Activated CD4-positive, alpha-beta T cell treated with anti-CD3 and anti-CD28 coated beads, Interleukin-2, Interleukin-6, amounts not matched to agents 100 ng/mL and 50 ng/mL, durations not matched to agents 16 hours and 8 hours (primary cell): Measurements from ENCODE around the gene B9D2.
"Not testable (repeated sequence)": the region's sequence is repeated elsewhere in the genome, so short reads cannot be mapped to it uniquely, and the experiment has no call there.

Experiments used
- DNase-seq: peaks from one replicate; pipeline ENCODE4 v3.0.0-alpha.2; 2020

Gene B9D2

GRCh38 chr19:41386442-41386841 is 22.5 kb upstream of the B9D2 start:
- DNase-seq: no peak

GRCh38 chr19:41384351-41384750 is 20.4 kb upstream of the B9D2 start:
- no peak for DNase-seq

DNA sequence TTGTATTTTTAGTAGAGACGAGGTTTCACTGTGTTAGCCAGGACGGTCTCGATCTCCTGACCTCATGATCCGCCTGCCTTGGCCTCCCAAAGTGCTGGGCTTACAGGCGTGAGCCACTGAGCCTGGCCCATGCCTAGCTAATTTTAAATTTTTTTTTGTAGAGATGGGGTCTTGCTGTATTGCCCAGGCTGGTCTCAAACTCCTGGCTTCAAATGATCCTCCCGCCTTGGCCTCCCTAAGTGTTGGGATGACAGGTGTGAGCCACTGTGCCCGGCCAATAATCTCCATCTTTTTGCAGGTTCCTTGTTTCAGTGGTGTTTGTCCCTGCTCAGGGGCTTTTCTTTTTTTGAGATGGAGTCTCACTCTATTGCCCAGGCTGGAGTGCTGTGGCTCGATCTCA is 17.6 kb upstream of the B9D2 start:
- DNase-seq: not testable (repeated sequence)

DNA sequence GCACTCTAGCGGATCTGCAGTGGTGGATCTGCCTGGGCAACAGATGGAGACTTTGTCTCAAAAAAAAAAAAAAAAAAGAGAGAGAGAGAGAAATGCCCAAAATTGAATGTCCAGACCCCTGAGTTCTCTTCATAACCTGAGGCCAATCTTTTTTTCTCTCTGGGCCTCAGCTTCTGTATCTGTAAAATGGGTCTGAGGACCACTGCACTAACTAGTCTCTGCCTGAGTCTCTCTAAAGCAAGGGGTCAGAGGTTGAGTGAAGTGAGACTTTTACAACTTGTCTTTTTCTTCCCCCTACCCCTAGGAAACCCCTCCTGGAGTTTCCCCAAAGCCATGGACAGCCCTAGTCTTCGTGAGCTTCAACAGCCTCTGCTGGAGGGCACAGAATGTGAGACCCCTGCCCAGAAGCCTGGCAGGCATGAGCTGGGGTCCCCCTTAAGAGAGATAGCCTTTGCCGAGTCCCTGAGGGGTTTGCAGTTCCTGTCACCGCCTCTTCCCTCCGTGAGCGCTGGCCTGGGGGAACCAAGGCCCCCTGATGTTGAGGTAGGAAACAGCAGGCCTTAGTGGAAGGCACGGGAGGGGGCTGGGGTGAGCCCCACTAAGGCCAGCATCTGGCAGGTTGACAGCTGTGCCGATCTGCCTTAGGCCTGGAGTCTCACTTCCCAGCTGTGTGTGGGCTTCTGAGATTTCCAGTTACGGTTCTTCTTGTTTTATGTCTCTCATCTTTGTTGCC is 14.2 kb upstream of the B9D2 start:
- DNase-seq: no peak

GRCh38 chr19:41376998-41377365 is 13.0 kb upstream of the B9D2 start:
- DNase-seq: no peak

GRCh38 chr19:41376241-41376997 is 12.5 kb upstream of the B9D2 start, which contains the start of gene TMEM91:
Gene TMEM91, plus strand, starts transcription at chr19:41376533. Its CDS starts 1,777 bp downstream, at chr19:41378310.
- DNase-seq: no peak

DNA sequence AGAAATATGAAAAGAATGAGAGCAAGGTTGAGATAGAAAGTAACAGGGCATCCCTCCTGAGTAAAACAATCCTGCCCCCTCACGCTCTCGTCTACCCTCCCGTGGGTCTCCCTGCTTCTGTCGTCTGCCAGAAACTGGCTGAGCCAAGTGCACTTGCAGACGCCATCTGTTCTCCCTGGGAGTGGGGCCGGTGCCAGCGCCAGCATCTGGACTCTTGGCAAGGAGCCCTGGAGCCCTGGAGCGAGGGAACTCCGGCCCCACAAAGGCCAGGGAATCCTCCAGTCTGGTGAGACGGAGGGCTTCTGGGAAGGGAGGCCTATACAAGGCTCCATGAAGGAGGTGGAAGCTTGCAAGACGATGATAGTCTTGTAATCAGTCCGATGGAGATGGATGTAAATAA is 10.0 kb upstream of the B9D2 start:
- DNase-seq: no peak

GRCh38 chr19:41372501-41372900 is 8.6 kb upstream of the B9D2 start:
- no peak for DNase-seq

- DNase-seq: no peak
Measured at GRCh38 chr19:41371541-41371940, 7.6 kb upstream of the B9D2 start.

- not testable (repeated sequence) for DNase-seq
Measured at GRCh38 chr19:41371119-41371518, 7.2 kb upstream of the B9D2 start.

- no peak for DNase-seq
Measured at GRCh38 chr19:41369769-41370168, 5.8 kb upstream of the B9D2 start.

GRCh38 chr19:41367848-41368301 is 3.9 kb upstream of the B9D2 start:
- DNase-seq: no peak

DNA sequence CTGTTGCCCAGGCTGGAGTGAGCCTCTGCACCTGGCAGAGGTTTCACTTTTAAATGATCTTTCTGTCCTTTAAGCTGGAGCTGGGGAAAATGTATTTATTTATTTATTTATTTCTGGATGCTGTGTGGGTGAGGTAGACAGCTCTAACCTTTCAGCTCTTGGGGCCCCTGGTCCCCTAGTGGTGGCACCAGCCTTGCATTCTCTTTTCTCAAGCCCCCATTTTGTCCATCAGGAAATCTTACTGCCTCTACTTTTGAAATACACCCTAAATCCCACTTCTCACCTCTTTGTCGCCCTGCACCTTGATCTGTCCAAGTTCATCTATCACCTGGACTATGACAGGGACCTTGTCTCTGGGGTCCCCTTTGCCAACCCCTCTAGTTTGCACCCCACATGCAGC is 2.1 kb upstream of the B9D2 start:
- no peak for DNase-seq

DNA sequence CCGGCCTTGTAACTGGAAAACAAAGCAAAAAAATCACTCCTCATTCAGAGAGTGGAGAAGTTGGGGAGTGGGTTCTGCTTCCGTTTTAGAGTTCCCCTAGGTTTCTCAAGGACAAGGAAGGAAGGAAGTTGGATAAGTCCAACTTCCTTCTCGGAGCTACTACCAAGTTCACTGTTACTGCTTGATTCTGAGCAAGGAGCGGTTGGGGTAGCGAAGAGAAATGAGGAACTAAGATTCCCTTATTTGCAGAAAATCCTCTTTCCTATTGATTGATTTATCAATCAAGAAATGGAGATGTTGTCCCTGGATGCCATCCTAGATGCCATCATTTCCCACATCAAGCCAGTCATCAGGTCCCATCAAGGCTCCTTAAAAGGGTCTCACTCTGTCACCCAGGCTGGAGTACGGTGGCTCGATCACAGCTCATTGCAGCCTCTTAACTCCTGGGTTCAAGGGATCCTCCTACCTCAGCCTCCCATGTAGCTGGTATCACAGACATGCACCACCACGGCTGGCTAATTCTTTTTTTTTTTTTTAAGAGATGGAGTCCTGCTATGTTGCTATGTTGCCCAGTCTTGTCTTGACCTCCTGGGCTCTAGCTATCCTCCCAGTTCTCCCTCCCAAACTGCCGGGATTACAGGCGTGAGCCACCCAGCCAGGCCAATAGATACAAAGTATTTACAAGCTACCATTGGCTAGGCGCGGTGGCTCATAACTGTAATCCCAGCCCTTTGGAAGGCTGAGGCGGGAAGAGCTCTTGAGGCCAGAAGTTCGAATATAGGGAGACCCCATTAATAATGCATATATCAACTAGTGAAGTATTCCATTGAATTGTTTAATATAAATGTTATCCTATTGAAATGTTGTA is 809 bp upstream of the B9D2 start:
- DNase-seq: no peak

DNA sequence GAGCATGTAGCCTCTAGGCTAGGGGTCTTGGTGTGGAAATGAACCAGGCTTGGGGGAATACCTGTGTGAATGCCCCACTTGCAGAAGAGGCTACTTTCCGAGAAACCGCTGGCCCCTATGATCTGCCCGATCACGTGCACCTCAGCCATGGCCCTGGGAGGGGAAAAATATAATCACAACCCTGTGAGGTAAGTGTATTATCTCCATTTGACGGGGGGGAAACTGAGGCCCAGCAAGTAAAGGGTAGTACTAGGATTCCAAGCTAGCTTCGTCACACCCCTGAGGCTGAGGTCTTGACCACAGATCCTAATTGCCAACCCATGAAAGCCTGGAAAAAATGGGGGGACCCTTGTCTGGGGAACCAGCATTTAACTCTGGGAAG is 587 bp downstream of the B9D2 start:
- DNase-seq: no peak

DNA sequence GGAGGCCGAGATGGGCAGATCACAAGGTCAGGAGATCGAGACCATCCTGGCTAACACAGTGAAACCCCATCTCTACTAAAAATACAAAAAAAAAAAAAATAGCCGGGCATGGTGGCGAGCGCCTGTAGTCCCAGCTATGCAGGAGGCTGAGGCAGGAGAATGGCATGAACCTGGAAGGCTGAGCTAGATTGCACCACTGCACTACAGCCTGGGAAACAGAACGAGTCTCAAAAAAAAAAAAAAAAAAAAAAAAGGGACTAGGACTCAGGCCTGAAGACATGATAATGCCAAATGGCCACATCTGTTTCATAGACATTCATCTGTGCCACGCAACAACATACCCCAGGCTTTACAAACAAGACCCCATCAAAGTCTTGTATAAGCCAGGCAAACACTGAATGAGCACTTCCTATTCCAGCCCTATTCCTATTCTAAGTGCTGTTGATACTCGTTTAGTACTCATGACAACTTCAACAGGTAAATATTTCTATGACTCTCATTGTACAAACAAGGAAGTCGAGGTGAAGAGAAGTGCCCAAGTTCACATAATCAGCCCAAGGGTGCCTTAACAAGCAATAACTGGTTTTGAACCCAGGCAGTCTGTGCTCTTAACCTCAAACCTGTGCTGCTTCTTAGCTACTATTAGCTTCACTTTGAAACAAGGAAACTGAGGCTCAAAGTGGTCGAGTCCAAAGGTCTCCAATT is 1.7 kb downstream of the B9D2 start:
- no peak for DNase-seq

DNA sequence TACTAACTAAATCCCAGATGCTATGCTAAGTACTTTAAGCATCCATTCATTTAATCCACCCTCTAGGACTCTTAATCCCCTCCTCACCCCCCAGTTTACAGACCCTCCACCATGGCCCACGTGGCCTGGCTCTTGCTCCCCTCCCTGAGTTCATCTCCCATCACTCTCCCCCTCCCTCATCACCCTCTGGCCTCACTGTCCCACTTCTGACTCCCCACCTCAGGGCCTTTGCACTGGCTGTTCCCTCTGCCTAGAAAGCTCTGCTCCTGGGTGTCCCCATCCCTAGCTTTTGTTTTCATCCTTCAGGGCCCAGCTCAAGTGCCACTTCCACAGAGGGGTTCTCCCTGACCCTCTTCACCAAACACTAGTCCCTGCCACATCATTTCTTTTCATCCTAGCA is 4.2 kb downstream of the B9D2 start:
- DNase-seq: no peak

DNA sequence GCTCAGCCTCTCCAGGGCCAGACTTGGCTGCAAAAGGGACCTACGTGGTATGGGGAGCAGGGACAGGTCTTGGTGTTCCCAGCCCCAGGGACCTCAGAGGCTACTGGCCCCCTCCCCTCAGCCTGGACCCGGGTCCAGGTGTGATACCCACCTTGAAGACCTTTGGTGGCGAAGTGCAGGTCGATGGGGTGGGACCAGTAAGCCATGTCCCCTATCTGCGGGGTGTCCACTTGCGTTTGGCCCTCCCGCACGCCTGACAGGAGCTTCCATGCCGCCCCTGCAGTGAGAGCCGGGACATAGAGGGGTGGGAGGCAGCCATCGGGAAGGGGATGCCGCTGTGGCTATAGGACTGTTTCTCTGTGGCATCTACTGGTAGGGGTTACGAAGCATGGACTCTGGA is 6.2 kb downstream of the B9D2 start:
- DNase-seq: no peak

- no peak for DNase-seq
Measured at GRCh38 chr19:41356984-41357739, 6.8 kb downstream of the B9D2 start.

DNA sequence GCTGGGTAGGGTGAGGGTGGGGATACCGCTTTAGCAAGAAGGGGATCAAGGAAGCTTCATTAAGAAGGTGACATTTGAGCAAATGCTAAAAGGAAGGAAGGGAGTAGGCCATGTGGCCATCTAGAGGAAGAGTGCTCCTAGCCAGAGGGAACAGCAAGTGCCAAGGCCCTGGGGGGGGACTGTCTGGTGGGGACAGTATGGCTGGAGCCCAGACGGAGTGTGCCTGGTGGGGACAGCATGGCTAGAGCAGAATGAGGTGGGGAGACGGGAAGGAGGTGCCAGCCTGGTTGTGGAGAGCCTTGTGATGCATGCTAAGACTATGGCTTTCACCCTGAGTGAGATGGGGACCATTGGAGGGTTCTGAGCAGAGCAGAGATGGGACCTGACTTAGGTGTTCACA is 8.1 kb downstream of the B9D2 start:
- no peak for DNase-seq

DNA sequence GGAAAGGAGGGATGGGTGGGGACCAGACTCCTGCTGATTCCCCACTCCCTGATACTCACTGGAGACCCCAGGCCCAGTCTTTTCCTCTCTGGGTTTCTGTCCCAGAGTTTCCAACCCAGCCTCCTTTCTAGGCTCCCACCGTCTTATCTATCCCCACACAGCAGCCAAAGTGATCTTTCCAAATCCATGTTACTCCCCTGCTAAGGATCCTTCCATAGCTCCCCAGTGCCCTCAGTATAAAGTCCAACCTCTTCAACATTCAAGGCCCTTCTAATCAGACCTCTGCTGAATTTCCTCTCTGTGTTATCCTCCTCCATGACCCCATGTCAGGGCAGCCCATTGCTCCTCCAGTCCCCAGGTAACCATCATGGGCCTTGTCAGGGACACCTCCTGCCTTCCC is 8.9 kb downstream of the B9D2 start:
- no peak for DNase-seq

GRCh38 chr19:41354343-41354953 is 9.5 kb downstream of the B9D2 start:
- no peak for DNase-seq
